ENCODE data around the gene MRPL12.
A peak's percentile ranks its signal among the peaks of the same experiment; 100 is the strongest.

Gene MRPL12

DNA sequence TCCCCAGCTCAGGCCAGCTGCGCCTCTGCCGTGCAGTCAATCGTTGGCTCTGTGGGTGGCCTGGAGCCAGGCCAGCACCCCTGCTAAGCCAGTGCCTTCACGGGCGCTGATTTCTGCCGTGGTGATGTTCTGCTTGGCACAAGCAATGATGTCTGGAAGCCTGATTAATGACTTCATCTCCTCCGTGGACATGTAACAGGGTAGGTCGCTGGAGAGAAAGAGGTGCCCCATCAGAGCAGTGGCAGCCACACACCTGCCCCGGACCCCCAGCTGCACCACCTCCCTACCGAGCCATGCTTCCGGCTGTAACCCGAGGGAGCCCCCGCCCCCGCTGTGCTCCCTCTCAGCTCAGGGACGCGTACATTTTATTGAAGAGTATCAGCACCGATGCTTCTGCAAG lies 21.5 kb upstream of the MRPL12 start:
- no peak for FAIRE-seq

DNA sequence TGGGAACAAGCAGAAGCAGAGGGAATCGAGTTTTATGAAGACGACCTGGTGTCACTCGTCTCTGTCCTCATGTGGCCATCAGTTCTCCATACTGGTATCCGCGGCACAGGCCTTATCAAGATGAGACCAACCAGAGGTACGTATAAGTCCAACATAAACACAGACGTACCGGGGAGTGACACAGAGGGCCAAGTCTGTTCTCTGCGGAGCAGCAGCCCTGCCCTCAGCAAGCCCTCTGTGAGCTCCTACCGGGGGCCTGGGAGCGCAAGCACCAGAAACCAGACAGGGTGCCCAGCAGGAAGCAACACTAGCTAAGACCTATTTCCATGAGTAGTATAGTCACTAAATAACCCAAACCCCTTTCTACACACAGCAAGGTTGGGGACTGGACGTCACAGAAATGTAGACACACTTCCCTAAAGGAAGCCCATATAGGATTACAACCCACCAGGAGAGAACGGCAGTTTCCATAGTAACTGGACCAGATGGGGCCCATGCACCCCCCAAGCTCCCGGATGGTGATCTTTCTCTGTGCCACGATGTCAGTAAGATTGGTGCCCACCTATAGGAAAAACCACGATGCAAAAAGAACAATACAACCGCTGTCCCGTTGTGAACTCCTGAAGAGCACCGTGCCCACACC lies 20.5 kb upstream of the MRPL12 start:
- DNase-seq (ENCODE audit: extremely low spot score, insufficient read length, low read depth): no peak
- no peak for FAIRE-seq

More for the DNA sequence above, 21.5 kb upstream of the MRPL12 start:
- no peak for DNase-seq (ENCODE audit: extremely low spot score, insufficient read length, low read depth)

DNA sequence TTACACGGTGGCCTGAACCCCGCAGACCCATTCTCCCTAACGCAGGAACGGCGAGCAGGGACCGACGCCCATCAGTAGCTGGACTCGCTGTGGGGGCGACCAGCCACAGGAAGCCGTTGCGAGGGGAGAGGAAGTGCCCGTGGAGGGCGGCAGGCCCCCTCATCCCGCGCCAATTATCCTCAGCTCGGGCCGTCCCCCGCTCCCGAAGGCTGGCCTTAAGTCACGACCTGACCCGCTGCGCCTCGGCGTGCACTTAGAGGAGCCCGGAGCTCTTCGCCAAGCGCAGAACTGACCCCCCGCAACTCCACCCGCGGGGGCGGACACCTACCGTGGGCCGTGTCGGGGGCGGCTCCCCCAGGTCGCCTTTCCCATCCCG lies 20.0 kb upstream of the MRPL12 start:
- FAIRE-seq: no peak
- DNase-seq (ENCODE audit: extremely low spot score, insufficient read length, low read depth): no peak

DNA sequence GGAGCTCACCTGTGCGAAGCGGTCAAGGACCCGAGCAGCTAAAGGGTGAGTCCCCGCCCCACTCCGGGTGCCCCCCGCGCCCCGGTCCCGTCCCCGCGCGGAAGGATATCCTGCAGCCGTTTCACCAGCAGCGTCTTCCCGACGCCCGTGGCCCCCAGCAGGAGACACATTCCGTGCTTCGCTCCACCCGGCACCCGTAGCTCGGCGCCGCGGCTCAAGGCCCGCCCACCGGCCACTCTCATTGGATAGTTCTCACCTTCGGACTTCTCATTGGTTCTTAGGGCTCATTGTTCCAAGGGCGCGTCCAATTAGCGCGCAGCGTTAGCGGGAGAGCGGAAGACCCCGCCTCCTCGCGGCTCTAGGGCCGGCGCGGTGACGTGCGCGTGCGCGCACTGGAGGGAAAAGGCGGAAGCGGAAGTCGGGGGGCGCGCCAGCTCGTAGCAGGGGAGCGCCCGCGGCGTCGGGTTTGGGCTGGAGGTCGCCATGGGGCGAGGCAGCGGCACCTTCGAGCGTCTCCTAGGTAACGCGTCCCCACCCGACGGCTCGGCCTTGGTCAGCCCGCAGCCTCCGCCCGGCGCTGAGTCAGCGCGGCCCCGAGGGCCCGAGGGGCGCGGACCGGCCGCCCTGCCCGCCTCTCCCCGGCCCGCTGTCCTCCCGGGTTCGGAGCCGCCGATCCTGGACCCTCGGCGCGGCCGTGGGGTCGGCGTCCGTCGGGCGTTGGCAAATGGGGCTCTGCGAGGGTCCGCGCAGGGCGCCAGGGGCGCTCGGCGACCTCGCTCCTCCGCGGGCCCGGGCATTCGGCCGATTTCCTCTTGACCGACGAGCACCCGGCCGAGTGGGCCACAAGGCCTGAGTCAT lies 19.4 kb upstream of the MRPL12 start, which contains the start of the genes ARL16 and HGS:
TSS of gene ARL16 (minus strand) at position 214 of the 858 bp plus-strand sequence. CDS start at position 170, 44 bp downstream.
TSS of gene HGS (plus strand) at position 428 of the 858 bp plus-strand sequence. CDS start at position 484, 56 bp downstream.
- peak; percentile 98 for FAIRE-seq
- DNase-seq (ENCODE audit: extremely low spot score, insufficient read length, low read depth): peak; percentile 99

DNA sequence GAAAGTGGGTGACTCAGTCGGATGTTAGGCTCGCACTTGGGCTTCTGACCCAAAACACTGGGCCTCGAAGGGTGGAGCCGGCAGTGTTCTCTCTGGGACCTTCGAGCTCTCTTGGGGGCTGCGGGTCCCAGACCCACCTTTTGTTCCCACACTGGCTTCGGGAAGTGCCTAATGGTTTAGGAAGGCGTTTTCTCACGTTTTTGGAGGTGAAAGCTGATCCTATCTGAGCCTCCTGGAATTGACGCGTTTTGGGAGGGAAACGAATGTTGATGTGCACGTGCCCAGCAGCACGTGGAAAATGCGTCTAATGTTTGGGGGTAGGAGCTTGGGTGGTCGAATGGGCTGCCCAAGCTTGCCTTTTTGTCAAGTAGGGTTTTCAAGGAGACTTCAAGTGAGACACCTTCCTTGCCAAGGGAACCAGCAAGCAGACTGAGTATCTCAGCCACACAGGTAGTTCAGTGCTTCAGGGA lies 18.7 kb upstream of the MRPL12 start:
- no peak for DNase-seq (ENCODE audit: extremely low spot score, insufficient read length, low read depth)
- FAIRE-seq: no peak

DNA sequence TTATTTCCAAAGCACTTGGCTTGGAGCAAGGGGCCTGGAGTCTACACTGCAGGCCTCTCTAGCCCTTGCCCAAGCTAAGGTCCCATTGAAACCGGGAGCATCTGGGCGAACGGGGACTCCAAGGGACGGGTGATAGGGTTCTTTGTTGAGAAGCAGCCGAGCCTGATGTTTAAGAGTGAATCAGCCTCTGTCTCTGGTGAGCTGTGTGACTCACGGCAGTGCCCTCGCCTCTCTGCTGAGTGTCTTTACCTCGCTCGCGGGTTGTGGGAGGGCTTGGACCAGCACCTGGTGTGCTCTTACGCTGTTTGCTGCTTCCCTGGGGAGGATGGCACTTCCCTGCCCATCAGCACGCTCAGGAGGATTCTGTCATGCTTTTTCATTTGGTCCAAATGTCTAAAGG lies 18.1 kb upstream of the MRPL12 start:
- DNase-seq (ENCODE audit: extremely low spot score, insufficient read length, low read depth): no peak
- FAIRE-seq: no peak

DNA sequence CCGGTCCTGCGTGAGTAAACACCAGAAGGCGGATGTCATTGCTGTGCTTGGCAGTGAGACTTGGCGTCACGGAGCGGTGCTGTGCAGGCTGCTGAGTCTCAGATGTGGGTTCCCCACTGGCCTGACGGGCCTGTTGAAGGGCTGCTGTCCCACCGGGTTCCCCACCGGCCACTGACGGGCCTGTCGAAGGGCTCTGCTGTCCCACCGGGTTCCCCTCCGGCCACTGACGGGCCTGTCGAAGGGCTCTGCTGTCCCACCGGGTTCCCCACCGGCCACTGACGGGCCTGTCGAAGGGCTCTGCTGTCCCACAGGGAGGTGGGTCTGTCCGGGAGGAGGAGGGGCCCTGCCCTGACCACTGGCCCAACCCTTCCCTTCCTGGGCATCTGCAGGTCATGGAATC lies 16.6 kb upstream of the MRPL12 start:
- DNase-seq (ENCODE audit: extremely low spot score, insufficient read length, low read depth): no peak
- no peak for FAIRE-seq

DNA sequence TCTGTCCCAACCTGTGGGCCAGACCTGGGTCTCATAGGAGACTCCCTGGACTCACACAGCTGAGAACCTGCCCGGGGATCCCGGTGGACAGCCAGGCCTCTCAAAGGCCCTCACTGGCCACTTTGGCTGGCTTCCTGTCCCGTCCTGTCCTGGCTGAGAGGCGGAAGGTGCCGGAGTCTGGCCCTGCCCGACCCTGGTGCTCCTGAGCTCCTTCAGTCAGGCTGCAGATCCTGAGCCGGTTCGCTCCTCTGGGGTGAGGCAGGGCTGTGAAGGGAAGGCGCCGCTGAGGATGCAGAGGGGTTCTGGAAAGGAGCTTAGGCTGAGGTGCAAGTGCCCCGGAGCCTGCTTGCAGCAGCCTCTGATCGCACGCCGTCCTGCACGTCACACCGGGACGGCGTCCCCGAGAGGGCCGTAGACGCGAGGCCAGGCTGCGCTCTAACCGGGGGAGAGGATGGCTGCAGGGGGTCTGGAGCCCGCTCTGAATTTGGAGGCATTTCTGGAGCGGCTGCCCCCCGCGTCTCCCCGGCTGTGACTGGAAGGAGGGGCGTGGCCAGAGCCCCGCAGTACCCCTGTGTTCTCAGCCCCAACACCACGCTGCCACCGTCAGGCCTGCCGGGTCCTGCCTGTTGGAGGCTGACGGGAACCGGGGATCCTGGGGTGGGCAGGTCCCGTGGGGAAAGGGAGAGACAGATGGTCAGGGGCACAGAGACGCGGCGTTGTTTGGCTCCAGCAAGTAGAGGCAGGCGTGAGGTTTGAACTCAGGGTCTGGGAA lies 15.2 kb upstream of the MRPL12 start:
- no peak for DNase-seq (ENCODE audit: extremely low spot score, insufficient read length, low read depth)

DNA sequence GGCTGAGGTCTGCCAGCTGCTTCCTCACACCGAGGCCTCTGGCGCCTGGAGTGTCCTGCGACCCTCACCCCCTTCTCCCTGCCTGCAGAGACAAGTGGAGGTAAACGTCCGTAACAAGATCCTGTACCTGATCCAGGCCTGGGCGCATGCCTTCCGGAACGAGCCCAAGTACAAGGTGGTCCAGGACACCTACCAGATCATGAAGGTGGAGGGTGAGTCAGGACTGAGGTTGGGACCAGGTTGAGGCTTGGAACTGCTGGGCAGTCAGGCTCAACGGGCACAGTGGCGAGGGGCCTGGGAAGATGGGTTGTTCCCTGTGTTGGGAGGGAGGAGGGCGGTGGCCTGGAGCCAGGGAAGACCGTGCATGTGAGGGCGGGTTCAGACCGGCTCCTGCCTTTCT lies 14.6 kb upstream of the MRPL12 start:
- FAIRE-seq (no peak), DNase-seq (ENCODE audit: extremely low spot score, insufficient read length, low read depth) (no peak)

More for the DNA sequence above, 15.2 kb upstream of the MRPL12 start:
- no peak for FAIRE-seq

DNA sequence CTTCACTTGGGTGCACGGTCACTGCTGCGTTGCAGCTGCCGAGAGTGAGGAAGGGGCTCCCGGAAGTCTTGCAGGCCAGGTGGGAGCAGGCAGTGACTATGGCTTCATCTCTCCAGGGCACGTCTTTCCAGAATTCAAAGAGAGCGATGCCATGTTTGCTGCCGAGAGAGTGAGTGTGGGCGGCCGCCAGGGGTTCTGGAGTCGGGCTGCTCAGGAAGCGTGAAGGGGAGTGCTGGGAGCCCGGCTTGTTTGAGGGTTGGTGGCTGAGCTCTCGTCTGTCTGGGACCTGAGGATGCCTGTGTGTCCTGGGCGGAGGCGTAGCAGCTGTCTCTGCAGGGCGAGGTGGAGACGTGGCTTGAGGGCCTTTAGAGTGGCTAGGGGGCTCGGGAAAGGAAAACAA lies 13.1 kb upstream of the MRPL12 start:
- no peak for DNase-seq (ENCODE audit: extremely low spot score, insufficient read length, low read depth)
- no peak for FAIRE-seq

DNA sequence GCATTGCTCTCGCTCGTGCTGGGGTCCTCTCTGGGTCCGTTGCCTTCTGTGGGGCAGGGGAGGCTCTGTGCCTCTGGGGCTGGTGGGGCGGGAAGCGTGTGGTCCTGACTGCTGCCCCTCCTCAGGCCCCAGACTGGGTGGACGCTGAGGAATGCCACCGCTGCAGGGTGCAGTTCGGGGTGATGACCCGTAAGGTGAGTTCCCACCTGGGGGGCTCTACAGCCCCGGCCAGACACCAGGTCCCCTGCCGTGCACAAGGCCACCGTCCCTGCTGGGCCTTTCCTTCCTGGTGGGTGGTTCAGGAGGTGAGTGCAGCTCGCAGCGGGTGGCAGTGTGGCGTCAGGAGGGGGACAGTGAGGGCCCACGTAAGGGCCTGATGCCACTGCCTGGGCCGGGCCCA lies 12.6 kb upstream of the MRPL12 start:
- no peak for FAIRE-seq
- no peak for DNase-seq (ENCODE audit: extremely low spot score, insufficient read length, low read depth)

DNA sequence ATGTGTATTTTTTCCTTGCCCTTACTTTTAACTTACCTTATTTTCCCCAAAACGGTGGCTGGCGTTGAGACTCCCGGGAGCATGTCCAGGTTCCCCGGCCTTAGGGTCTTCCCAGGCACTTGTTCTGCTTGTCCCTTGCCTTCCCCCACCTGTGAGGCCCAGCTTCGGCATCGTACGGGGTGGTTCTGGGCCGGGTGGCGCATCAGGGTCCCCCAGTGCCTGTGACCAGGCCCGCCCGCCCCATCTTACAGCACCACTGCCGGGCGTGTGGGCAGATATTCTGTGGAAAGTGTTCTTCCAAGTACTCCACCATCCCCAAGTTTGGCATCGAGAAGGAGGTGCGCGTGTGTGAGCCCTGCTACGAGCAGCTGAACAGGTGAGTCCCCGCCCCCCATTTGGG lies 12.0 kb upstream of the MRPL12 start:
- no peak for DNase-seq (ENCODE audit: extremely low spot score, insufficient read length, low read depth)

DNA sequence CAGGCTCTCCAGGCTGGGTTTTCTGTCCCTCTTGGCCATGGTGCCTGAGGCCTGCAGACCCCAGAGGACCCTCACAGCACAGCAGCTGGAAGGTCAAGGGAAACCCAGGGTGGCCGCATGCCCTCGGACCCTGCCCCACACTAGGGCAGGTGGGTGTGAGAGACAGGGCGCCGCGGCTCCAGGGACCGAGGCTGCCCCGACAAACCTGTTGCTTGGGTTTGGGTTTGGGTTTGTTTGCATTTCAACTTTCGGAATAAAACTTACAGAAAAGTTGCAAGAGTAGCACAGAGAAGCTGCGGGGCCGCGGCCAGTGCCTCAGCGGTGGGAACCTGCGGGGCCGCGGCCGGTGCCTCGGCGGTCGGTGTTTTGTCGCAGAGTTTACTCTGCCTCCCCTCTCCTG lies 11.6 kb upstream of the MRPL12 start:
- FAIRE-seq: no peak
- no peak for DNase-seq (ENCODE audit: extremely low spot score, insufficient read length, low read depth)

More for the DNA sequence above, 12.0 kb upstream of the MRPL12 start:
- no peak for FAIRE-seq

DNA sequence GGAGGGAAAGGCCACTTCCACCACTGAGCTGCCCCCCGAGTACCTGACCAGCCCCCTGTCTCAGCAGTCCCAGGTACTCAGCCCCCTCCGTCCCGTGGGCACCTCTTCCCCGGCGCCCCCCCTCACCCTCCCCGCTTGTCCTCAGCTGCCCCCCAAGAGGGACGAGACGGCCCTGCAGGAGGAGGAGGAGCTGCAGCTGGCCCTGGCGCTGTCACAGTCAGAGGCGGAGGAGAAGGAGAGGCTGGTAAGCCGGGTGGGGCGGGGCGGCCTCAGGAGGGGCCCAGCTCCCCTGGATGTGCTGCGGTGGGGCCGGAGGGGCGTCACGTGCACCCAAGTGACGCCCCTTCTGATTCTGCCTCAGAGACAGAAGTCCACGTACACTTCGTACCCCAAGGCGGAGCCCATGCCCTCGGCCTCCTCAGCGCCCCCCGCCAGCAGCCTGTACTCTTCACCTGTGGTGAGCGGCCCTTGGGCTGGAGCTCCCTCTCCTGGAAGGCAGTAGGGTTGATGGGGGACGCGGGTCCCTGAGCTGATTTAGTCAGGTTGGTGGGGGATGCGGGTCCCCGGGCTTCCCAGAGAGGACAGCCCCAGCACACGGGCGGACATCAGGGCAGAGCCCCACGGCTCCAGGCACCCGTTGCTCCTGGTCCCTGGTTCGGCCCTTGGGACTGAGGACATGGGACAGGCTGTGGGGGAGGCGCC lies 9.5 kb upstream of the MRPL12 start:
- FAIRE-seq: no peak
- no peak for DNase-seq (ENCODE audit: extremely low spot score, insufficient read length, low read depth)

DNA sequence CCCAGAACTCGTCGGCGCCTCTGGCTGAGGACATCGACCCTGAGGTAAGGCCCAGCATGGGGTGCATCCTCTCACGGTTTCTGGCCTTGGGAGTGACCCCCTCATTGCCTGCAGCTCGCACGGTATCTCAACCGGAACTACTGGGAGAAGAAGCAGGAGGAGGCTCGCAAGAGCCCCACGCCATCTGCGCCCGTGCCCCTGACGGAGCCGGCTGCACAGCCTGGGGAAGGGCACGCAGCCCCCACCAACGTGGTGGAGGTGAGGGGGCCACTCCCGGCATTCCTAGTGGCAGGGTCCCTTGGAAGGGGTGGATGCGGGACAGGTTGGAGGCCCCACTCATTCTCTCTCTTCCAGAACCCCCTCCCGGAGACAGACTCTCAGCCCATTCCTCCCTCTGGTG lies 8.4 kb upstream of the MRPL12 start:
- DNase-seq (ENCODE audit: extremely low spot score, insufficient read length, low read depth) (no peak), FAIRE-seq (no peak)

DNA sequence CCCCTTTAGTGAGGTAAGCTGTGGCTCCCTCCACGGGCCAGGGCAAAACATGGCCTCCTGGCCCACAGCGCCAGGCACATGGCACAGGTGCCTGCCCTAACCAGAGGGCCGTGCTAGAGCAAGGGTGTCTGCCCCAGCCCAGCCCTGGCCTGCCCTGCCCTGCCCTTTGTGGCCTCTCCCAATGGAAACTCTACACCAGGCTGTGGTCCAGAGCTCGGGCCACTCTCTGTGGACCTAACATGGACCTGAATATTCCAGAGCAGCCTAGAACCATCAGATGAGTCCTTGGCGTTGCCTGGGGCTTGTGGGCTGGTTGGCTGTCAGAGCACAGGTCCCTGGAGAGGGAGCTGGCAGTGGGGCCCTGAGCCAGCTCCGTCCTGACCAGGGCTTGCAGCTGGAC lies 8.0 kb upstream of the MRPL12 start:
- DNase-seq (ENCODE audit: extremely low spot score, insufficient read length, low read depth): no peak
- no peak for FAIRE-seq

DNA sequence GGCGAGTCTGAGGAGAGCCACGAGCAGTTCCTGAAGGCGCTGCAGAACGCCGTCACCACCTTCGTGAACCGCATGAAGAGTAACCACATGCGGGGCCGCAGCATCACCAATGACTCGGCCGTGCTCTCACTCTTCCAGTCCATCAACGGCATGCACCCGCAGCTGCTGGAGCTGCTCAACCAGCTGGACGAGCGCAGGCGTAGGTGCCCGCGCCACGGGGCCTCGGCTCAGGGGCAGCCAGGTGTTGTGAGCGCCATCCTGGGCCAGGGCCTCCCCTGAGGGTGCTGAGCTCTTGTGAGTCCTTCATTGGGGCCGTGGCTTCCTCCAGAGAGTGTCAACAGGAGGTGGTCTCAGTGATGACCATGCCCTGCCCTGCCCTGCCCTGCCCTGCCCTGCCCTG lies 7.4 kb upstream of the MRPL12 start:
- FAIRE-seq: no peak
- DNase-seq (ENCODE audit: extremely low spot score, insufficient read length, low read depth): no peak

DNA sequence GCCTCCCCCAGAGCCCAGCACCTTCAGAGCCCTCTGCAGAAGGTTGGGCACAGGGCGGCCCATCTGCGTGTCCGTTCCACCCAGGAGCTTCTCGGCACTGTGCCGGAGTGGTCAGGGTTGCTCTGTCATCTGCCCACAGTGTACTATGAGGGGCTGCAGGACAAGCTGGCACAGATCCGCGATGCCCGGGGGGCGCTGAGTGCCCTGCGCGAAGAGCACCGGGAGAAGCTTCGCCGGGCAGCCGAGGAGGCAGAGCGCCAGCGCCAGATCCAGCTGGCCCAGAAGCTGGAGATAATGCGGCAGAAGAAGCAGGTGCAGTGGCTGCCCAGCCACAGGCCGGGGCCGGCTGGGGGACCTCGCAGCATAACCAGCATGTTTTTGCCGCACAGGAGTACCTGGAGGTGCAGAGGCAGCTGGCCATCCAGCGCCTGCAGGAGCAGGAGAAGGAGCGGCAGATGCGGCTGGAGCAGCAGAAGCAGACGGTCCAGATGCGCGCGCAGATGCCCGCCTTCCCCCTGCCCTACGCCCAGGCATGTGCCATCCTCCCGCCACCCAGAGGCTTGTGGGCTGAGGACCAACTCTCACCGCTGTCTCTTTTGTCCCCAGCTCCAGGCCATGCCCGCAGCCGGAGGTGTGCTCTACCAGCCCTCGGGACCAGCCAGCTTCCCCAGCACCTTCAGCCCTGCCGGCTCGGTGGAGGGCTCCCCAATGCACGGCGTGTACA lies 6.8 kb upstream of the MRPL12 start:
- DNase-seq (ENCODE audit: extremely low spot score, insufficient read length, low read depth) (no peak), FAIRE-seq (no peak)

DNA sequence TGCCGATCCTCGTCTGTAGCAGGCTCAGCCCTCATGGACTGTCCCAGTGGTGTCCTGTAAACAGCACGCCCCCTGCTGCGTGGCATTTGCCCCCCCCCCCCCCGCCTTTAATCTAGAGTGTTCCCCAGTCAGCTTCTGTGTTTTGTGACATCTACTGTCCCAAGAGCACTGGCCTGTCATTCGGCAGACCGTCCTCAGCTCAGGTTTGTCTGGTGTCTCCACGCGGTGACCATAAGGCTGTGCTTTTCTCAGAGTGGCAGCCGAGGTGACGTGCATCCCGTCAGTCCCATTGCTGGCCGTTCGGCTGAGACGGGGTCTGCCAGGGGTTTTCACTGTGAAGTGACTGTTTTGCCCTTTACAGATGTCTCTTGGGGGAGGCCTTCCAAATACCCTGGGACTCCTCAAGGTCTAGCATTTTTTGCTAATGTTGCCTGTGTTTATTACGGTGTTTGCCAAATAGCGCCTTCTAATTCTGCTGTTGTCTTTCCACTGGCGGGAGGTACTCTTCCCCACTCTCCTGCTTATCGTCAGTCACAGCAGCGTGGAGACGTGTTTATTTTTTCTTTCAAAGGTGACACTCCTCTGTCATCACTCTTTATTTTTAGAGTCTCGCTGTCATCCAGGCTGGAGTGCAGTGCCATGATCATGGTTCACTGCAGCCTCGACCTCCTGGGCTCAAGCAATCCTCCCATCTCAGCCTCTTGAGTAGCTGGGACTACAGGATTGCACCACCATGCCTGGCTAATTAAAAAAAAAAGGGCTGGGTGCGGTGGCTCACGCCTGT lies 5.7 kb upstream of the MRPL12 start:
- FAIRE-seq (no peak), DNase-seq (ENCODE audit: extremely low spot score, insufficient read length, low read depth) (no peak)

All from GM18507 (cell line).